Muscle layer of colon (tissue), 2 donors: Measurements from ENCODE around the gene TOR3A.
A peak's percentile ranks its signal among the peaks of the same experiment; 100 is the strongest.
"Not testable (repeated sequence)": the region's sequence is repeated elsewhere in the genome, so short reads cannot be mapped to it uniquely, and the experiment has no call there.

Experiments
- H3K27ac ChIP-seq: one replicate; pipeline ENCODE4 v1.7.0; 2013; ENCODE audit warnings: low read depth, mild to moderate bottlenecking, low read length, moderate library complexity
- H3K27me3 ChIP-seq, 2 donors: one replicate each; pipeline ENCODE4 v1.7.0; 2013; ENCODE audit warnings: low read length in 2 of 2, mild to moderate bottlenecking in 2 of 2; ENCODE audit not compliant: insufficient read depth in 2 of 2, control insufficient read depth in 1 of 2
- H3K36me3 ChIP-seq: one replicate; pipeline ENCODE4 v1.7.0; 2013; ENCODE audit warnings: mild to moderate bottlenecking, low read length; ENCODE audit not compliant: insufficient read depth
- H3K4me1 ChIP-seq: one replicate; pipeline ENCODE4 v1.7.0; 2013; ENCODE audit warnings: mild to moderate bottlenecking, low read length; ENCODE audit not compliant: insufficient read depth
- H3K4me3 ChIP-seq, 2 donors: one replicate each; pipeline ENCODE4 v1.7.0; 2013; ENCODE audit warnings: low read length in 2 of 2, low read depth in 1 of 2, mild to moderate bottlenecking in 1 of 2, moderate library complexity in 1 of 2
- H3K9ac ChIP-seq: one replicate; pipeline ENCODE4 v1.7.0; 2013; ENCODE audit warnings: low read length
- H3K9me3 ChIP-seq: one replicate; pipeline ENCODE4 v1.7.0; 2013; ENCODE audit warnings: mild to moderate bottlenecking, low read length
- donor health status: abdominal sarcoma.
- donor health status: Adenocarcinoma of cecum.

Gene TOR3A

GRCh38 chr1:179120736-179121135 lies 38.9 kb downstream of the TOR3A start:
- Histone ChIP-seq H3K9me3 (no peaks in the 10 kb centered on the region), H3K27ac (no peak overlapping the region), H3K36me3 (peaks cover 26% of the 10 kb centered on the region), H3K4me1 (no peaks in the 10 kb centered on the region), H3K27me3 (no peaks in the 10 kb centered on the region), H3K9ac (no peak overlapping the region), H3K4me3 (no peak overlapping the region)

DNA sequence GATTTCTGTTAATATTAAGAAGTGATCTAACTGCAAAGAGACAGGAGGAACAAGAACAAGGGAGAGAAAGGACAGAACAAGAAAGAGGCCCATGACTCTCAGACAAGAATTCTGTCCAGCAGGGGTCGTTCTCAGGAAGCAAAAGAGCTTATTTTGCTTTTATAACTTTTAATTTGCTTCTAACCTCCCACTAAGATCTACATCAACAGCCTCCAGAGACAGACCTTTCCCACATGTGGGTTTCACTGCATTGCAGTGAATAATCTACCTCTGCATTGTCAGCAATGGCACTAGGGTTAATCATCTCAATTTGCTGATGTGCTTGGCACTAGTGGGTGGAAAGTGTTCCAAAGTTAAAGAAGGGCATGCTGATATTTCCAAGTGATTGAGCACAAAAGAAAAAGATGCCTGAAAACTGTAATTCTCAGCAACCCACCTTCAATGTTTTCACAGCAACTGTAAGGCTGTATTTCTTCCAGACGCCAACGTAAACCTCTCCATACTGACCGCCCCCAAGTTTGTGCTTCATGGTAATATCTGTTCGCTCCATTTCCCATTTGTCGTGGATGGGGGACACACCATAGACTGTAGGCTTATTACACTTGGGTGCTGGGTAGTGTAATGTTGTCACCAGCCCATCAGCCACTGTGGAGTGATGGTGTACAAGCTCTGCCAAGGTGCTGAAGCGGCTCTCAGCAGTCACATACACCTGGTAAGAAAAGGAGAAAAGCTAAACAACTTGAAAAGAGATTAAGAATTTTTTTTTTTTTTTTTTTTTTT lies 39.5 kb downstream of the TOR3A start:
- H3K36me3 ChIP-seq = peaks cover 26% of the 10 kb centered on the region
- H3K27ac ChIP-seq = no peak overlapping the region

DNA sequence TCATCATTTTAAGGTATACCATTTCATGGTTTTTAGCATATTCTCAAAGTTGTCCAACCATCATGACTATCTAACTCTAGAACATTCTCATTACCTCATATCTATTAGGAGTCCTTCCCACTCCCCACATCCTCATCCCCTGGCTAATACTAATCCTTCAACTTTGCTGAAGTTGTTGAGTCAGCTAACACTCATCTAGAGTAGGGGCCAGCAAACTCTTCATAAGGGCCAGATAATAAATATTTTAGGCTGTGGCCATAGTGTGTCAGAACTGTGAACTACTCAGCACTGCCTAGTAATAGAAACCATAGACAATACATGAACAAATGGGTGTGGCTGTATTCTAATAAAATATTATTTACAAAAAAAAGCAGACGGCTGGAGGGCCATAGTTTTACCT lies 43.0 kb downstream of the TOR3A start:
- H3K27me3 ChIP-seq = no peaks in the 10 kb centered on the region
- H3K4me1 ChIP-seq = peaks cover 1% of the 10 kb centered on the region
- no peak overlapping the region for H3K27ac ChIP-seq

More for the DNA sequence above, 39.5 kb downstream of the TOR3A start:
- no peaks in the 10 kb centered on the region for H3K27me3 ChIP-seq
- no peak overlapping the region for H3K9ac ChIP-seq
- no peaks in the 10 kb centered on the region for H3K4me1 ChIP-seq
- H3K4me3 ChIP-seq = no peak overlapping the region
- H3K9me3 ChIP-seq = no peaks in the 10 kb centered on the region

GRCh38 chr1:179126338-179127060 lies 44.6 kb downstream of the TOR3A start:
- Histone ChIP-seq H3K27ac (no peak overlapping the region), H3K9ac (no peak overlapping the region), H3K36me3 (peaks cover 1% of the 10 kb centered on the region), H3K4me3 (no peak overlapping the region), H3K4me1 (peaks cover 8% of the 10 kb centered on the region), H3K27me3 (no peaks in the 10 kb centered on the region), H3K9me3 (no peaks in the 10 kb centered on the region)

More for the DNA sequence above, 43.0 kb downstream of the TOR3A start:
- H3K36me3 ChIP-seq = peaks cover 12% of the 10 kb centered on the region
- H3K4me3 ChIP-seq = no peak overlapping the region
- no peaks in the 10 kb centered on the region for H3K9me3 ChIP-seq
- H3K9ac ChIP-seq = no peak overlapping the region

DNA sequence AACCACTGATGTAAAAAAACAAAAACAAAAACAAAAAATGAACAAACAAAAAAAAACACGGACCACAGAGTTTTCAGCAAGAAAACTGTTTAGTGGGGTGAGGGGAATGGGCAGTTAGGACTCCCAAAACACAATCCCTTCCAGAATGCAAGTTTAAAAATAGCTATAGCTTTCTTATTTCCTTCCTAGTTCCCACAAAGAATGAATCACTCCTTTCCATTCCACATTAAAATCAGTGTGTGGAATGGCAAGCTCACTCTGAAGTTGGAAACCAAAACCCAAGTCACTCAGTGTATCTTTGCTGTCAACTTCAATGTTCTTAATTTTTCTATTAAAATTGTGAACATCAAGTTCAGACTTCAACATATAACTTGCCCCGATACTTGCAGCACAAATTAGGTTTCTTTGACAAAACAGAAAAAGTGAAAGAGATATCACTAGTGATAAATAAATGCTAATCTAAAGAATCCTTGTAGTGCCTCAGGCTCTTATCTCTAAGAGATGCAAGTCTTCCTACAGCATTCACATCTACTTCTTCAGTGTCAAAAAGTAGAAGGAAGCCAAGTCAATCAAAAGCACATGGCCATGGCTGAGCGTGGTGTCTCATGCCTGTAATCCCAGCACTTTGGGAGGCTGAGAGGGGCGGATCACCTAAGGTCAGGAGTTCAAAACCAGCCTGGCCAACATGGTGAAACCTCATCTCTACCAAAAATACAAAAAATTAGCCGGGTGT lies 45.5 kb downstream of the TOR3A start:
- Histone ChIP-seq H3K36me3 (no peaks in the 10 kb centered on the region), H3K27me3 (no peaks in the 10 kb centered on the region), H3K9ac (no peak overlapping the region), H3K4me3 (no peak overlapping the region), H3K9me3 (no peaks in the 10 kb centered on the region), H3K4me1 (peaks cover 8% of the 10 kb centered on the region), H3K27ac (no peak overlapping the region)

- no peaks in the 10 kb centered on the region for H3K27me3 ChIP-seq
- no peak overlapping the region for H3K4me3 ChIP-seq
- no peaks in the 10 kb centered on the region for H3K36me3 ChIP-seq
- H3K4me1 ChIP-seq = peaks cover 8% of the 10 kb centered on the region
- H3K27ac ChIP-seq = no peak overlapping the region
- H3K9ac ChIP-seq = no peak overlapping the region
- no peaks in the 10 kb centered on the region for H3K9me3 ChIP-seq
Observed at GRCh38 chr1:179128520-179128919, 46.6 kb downstream of the TOR3A start.

GRCh38 chr1:179129702-179130473 lies 48.0 kb downstream of the TOR3A start:
- Histone ChIP-seq H3K27me3 (no peaks in the 10 kb centered on the region), H3K9me3 (no peaks in the 10 kb centered on the region), H3K27ac (no peak overlapping the region), H3K4me1 (peaks cover 8% of the 10 kb centered on the region), H3K36me3 (no peaks in the 10 kb centered on the region), H3K9ac (no peak overlapping the region), H3K4me3 (peak overlapping the region in 1 of 2 donors; percentile 50)

GRCh38 chr1:179135168-179135567 lies 53.3 kb downstream of the TOR3A start:
- H3K4me3 ChIP-seq, H3K9me3 ChIP-seq, H3K27ac ChIP-seq, H3K36me3 ChIP-seq, H3K4me1 ChIP-seq, H3K27me3 ChIP-seq, H3K9ac ChIP-seq: not testable (repeated sequence)

GRCh38 chr1:179135707-179136106 lies 53.8 kb downstream of the TOR3A start:
- H3K27ac ChIP-seq, H3K4me1 ChIP-seq, H3K9ac ChIP-seq, H3K27me3 ChIP-seq, H3K36me3 ChIP-seq, H3K9me3 ChIP-seq, H3K4me3 ChIP-seq: not testable (repeated sequence)

DNA sequence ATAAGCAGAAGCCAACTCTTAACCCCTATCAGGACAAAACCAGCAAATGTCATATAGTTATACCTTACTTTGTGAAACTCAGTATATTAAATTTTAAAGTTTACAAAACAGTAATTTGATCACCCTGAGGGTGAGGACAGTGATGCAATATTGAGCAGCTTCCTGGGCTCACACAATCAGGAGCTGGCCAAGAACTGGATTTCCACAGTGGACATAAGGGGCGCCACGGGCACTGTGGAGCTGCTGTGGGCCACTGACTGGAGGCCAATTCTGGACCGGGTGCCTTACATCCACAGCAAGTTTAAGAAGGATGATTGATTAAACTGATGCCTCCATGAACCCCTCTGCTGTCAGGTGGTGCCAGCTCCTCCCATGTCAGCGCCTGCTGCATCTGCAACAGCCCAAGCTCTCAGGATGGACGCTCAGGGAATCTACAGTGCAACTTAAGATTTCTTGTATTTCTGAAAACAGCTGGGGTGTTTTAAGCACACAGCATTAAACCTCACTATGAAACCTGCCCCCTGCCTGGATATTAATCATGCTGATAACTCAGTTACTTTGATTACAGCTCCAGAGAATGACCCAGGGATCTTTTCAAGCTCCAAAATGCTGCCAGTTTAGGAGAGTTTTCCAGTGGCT lies 55.9 kb downstream of the TOR3A start:
- H3K4me3 ChIP-seq = no peak overlapping the region
- peaks cover 2% of the 10 kb centered on the region for H3K4me1 ChIP-seq
- no peak overlapping the region for H3K27ac ChIP-seq
- no peak overlapping the region for H3K9ac ChIP-seq
- no peaks in the 10 kb centered on the region for H3K27me3 ChIP-seq
- H3K9me3 ChIP-seq = no peaks in the 10 kb centered on the region
- no peaks in the 10 kb centered on the region for H3K36me3 ChIP-seq
